Thoracic aorta (tissue), 2 donors: Measurements from ENCODE around the gene CLEC9A. TPM values are rescaled to one million over a fixed set of nuclear protein-coding genes. Genes with fewer than 3 reads are reported as not detected.
A peak's percentile ranks its signal among the peaks of the same experiment; 100 is the strongest.

Experiments
- ATAC-seq: fragments of 150-250 bp; one replicate; pipeline ENCODE4 v1.8.0; 2017; ENCODE audit warnings: low read depth; ENCODE audit not compliant: insufficient number of reproducible peaks, low FRiP score
- DNase-seq: peaks from one replicate; pipeline ENCODE4 v3.0.0-alpha.2; 2020; ENCODE audit warnings: low spot score
- H3K27ac ChIP-seq, 2 donors: fragments of 200-600 bp; sonication (generic); 1 replicate in 1 of 2; 2 replicates in 1 of 2; pipeline ENCODE4 v1.5.1; 2016; ENCODE audit warnings: mild to moderate bottlenecking in 2 of 2, moderate library complexity in 2 of 2
- H3K27me3 ChIP-seq: fragments of 200-600 bp; sonication (generic); replicated peaks from 2 replicates; pipeline ENCODE4 v1.6.0; 2016; ENCODE audit warnings: mild to moderate bottlenecking; ENCODE audit not compliant: insufficient read depth
- H3K36me3 ChIP-seq: fragments of 200-600 bp; sonication (generic); one replicate; pipeline ENCODE4 v1.5.1; 2016
- H3K4me1 ChIP-seq, 2 donors: fragments of 200-600 bp; sonication (generic); 1 replicate in 1 of 2; 2 replicates in 1 of 2; pipeline versions ENCODE4 v1.5.1 to v1.6.0; 2016; ENCODE audit warnings: low read depth in 2 of 2, mild to moderate bottlenecking in 1 of 2; ENCODE audit not compliant: control insufficient read depth in 1 of 2
- H3K4me3 ChIP-seq: fragments of 200-600 bp; sonication (generic); 2 replicates; pipeline ENCODE4 v1.5.1; 2016; ENCODE audit warnings: mild to moderate bottlenecking
- H3K9me3 ChIP-seq: fragments of 200-600 bp; sonication (generic); 2 replicates; pipeline ENCODE4 v1.5.1; 2016
- CTCF ChIP-seq: fragments of 200-600 bp; sonication (generic); IDR thresholded peaks from one replicate; pipeline ENCODE4 v1.5.1; 2019; ENCODE audit warnings: antibody characterized with exemption
- total RNA-seq, 2 donors: library from RNA; depleted of rRNA; stranded (reverse); fragments of >200 nt; gene quantifications; one replicate each; pipeline versions ENCODE4 v1.1.0 to v1.2.3, GENCODE V29; 2016

Gene CLEC9A
- total RNA-seq, 2 donors from 2014 or later = not detected

- DNase-seq (no peak), ATAC-seq (no peak)
- no peak for TF ChIP-seq CTCF
- Histone ChIP-seq H3K27me3 (no peaks in the 10 kb centered on the region), H3K27ac (peak overlapping the region in 1 of 2 donors; percentile 6), H3K36me3 (no peaks in the 10 kb centered on the region), H3K4me3 (no peak overlapping the region), H3K4me1 (peaks cover 0 to 3% of the 10 kb centered on the region in 2 donors), H3K9me3 (no peaks in the 10 kb centered on the region)
These were observed 64.3 kb downstream of the CLEC9A start for GRCh38 chr12:10094646-10095395.

- no peak overlapping the region for H3K4me3 ChIP-seq
- no peak for DNase-seq
- no peaks in the 10 kb centered on the region for H3K36me3 ChIP-seq
- no peaks in the 10 kb centered on the region for H3K9me3 ChIP-seq
- no peaks in the 10 kb centered on the region for H3K27me3 ChIP-seq
- H3K27ac ChIP-seq = no peak overlapping the region
- peaks cover 4 to 6% of the 10 kb centered on the region in 2 donors for H3K4me1 ChIP-seq
- ATAC-seq = no peak
- TF ChIP-seq CTCF = no peak
These were observed 65.5 kb downstream of the CLEC9A start for GRCh38 chr12:10095971-10096370.

- Histone ChIP-seq H3K27me3 (no peaks in the 10 kb centered on the region), H3K4me1 (peaks cover 8 to 11% of the 10 kb centered on the region in 2 donors), H3K36me3 (no peaks in the 10 kb centered on the region), H3K4me3 (no peak overlapping the region), H3K9me3 (no peaks in the 10 kb centered on the region), H3K27ac (peak overlapping the region in 1 of 2 donors; percentile 17)
- ATAC-seq (no peak), DNase-seq (no peak)
- no peak for TF ChIP-seq CTCF
These were observed 67.0 kb downstream of the CLEC9A start for GRCh38 chr12:10097521-10097920.

- Histone ChIP-seq H3K4me3 (no peak within 1 kb of the TSS), H3K27ac (no peak within 1 kb of the TSS), H3K4me1 (peaks cover 5 to 11% of the 10 kb centered on the region in 2 donors), H3K27me3 (no peaks in the 10 kb centered on the region), H3K36me3 (no peaks in the 10 kb centered on the region), H3K9me3 (no peaks in the 10 kb centered on the region)
- TF ChIP-seq CTCF = no peak
- DNase-seq (no peak), ATAC-seq (no peak)
These were observed 68.3 kb downstream of the CLEC9A start, which contains the start of gene CLEC1A for GRCh38 chr12:10098791-10099190. TSS of gene CLEC1A (minus strand) at chr12:10098985. CDS start at chr12:10098922, 63 bp downstream.

- Histone ChIP-seq H3K4me3 (no peak overlapping the region), H3K27me3 (no peaks in the 10 kb centered on the region), H3K4me1 (peaks cover 5 to 11% of the 10 kb centered on the region in 2 donors), H3K27ac (no peak overlapping the region), H3K36me3 (no peaks in the 10 kb centered on the region), H3K9me3 (no peaks in the 10 kb centered on the region)
- ATAC-seq (no peak), DNase-seq (no peak)
- no peak for TF ChIP-seq CTCF
These were observed 70.6 kb downstream of the CLEC9A start for GRCh38 chr12:10101042-10101579.
